Colonic mucosa (tissue), 4 donors: ENCODE results near the gene IPO13. TPM values are rescaled to one million over a fixed set of nuclear protein-coding genes. Genes with fewer than 3 reads are reported as not detected.

Experiments used
- DNase-seq: peaks from one replicate; pipeline ENCODE4 v3.0.0-alpha.2; 2020
- H3K27ac ChIP-seq: fragments of 200-600 bp; one replicate; pipeline ENCODE4 v1.8.0; 2021
- H3K27me3 ChIP-seq: fragments of 200-600 bp; one replicate; pipeline ENCODE4 v1.8.0; 2021
- H3K36me3 ChIP-seq: fragments of 200-600 bp; one replicate; pipeline ENCODE4 v1.8.0; 2021
- H3K4me1 ChIP-seq: fragments of 200-600 bp; one replicate; pipeline ENCODE4 v1.8.0; 2021; ENCODE audit warnings: mild to moderate bottlenecking
- H3K4me3 ChIP-seq: fragments of 200-600 bp; one replicate; pipeline ENCODE4 v1.8.0; 2021
- H3K9ac ChIP-seq, 2 donors: one replicate each; pipeline ENCODE4 v1.7.0; 2013; ENCODE audit warnings: control low read depth in 2 of 2, low read depth in 2 of 2, low read length in 2 of 2
- H3K9me3 ChIP-seq: fragments of 200-600 bp; one replicate; pipeline ENCODE4 v1.8.0; 2021
- intact Hi-C: fragments of 100-400 bp; cut with DNase I; formaldehyde crosslinking; loops from one replicate; pipeline ENCODE4 v1.14.1; 2022
- total RNA-seq, 2 donors: library from RNA; stranded (reverse); fragmentation: NEBNext Ultra II Directional in 1 of 2; extraction: Animal tissue kit (Norgen Biotek cat#: 25700) in 1 of 2; gene quantifications; one replicate each; pipeline ENCODE4 v1.2.1, GENCODE V29; 2021
- TF ChIP-seq, protein P1 (sequence below): fragments of 200-600 bp; IDR thresholded peaks from one replicate; pipeline ENCODE4 v1.8.0; 2022; ENCODE audit warnings: antibody characterized with exemption, mild to moderate bottlenecking
- donor health status: healthy.
- donor health status: DM: no; HTN: no; CAD: no.
- donor health status: DM: no; HTN: no; CAD: no.

IPO13 gene
- total RNA-seq, 2 donors from 2014 or later: 17.3 to 27.9 TPM

DNA sequence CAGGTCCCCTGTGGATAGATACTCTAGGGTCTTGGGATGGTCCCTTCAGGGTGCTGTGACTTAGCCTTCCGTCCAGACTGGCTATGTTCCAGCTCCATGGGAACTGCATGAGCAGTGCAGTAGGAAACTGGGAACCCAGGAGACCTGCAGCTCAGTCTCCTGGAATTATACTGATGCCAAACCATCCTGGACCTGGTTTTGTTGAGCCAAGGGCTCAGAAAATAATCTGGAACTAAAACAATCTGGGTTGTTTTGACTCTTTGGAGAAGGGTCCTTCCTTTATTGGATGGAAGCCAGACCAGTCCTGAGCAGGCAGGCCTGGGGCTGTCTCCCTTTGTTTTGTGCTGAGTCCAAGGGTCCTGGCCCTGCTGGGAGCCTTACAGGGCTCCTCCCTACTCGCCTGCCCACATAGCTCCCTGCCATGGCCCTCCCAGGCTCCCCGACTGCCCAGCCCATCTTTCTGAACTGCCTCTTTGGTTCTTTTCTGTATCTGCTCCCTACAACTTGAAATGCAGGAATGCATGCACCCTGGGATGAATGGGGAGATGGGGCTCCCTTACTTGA lies 1.2 kb downstream of the IPO13 start:
- H3K27me3 ChIP-seq: no peaks in the 10 kb centered on the region
- TF ChIP-seq, protein P1, sequence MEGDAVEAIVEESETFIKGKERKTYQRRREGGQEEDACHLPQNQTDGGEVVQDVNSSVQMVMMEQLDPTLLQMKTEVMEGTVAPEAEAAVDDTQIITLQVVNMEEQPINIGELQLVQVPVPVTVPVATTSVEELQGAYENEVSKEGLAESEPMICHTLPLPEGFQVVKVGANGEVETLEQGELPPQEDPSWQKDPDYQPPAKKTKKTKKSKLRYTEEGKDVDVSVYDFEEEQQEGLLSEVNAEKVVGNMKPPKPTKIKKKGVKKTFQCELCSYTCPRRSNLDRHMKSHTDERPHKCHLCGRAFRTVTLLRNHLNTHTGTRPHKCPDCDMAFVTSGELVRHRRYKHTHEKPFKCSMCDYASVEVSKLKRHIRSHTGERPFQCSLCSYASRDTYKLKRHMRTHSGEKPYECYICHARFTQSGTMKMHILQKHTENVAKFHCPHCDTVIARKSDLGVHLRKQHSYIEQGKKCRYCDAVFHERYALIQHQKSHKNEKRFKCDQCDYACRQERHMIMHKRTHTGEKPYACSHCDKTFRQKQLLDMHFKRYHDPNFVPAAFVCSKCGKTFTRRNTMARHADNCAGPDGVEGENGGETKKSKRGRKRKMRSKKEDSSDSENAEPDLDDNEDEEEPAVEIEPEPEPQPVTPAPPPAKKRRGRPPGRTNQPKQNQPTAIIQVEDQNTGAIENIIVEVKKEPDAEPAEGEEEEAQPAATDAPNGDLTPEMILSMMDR: no peak
- H3K27ac ChIP-seq: no peak overlapping the region
- intact Hi-C loops: no loop called here
- H3K9ac ChIP-seq: peak overlapping the region; percentile 93 to 94
- no peaks in the 10 kb centered on the region for H3K36me3 ChIP-seq
- H3K4me3 ChIP-seq: peak overlapping the region; percentile 91
- DNase-seq: no peak
- peaks cover 14% of the 10 kb centered on the region for H3K4me1 ChIP-seq
- no peaks in the 10 kb centered on the region for H3K9me3 ChIP-seq

DNA sequence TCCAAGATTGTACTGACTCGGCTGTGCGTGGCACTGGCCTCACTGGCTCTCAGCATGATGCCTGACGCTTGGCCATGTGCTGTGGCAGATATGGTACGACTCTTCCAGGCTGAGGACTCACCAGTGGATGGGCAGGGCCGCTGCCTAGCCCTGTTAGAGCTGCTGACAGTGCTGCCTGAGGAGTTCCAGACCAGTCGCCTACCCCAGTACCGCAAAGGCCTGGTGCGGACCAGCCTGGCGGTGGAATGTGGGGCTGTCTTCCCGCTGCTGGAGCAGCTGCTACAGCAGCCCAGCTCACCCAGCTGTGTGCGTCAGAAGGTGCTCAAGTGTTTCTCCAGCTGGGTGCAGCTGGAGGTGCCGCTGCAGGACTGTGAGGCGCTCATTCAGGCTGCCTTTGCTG lies 2.9 kb downstream of the IPO13 start:
- TF ChIP-seq, protein P1: no peak
- H3K27me3 ChIP-seq: no peaks in the 10 kb centered on the region
- no peaks in the 10 kb centered on the region for H3K36me3 ChIP-seq
- H3K4me1 ChIP-seq: peaks cover 14% of the 10 kb centered on the region
- no peak overlapping the region for H3K9ac ChIP-seq
- H3K9me3 ChIP-seq: no peaks in the 10 kb centered on the region
- no peak for DNase-seq
- intact Hi-C loops: no loop called here
- H3K4me3 ChIP-seq: no peak overlapping the region
- no peak overlapping the region for H3K27ac ChIP-seq

DNA sequence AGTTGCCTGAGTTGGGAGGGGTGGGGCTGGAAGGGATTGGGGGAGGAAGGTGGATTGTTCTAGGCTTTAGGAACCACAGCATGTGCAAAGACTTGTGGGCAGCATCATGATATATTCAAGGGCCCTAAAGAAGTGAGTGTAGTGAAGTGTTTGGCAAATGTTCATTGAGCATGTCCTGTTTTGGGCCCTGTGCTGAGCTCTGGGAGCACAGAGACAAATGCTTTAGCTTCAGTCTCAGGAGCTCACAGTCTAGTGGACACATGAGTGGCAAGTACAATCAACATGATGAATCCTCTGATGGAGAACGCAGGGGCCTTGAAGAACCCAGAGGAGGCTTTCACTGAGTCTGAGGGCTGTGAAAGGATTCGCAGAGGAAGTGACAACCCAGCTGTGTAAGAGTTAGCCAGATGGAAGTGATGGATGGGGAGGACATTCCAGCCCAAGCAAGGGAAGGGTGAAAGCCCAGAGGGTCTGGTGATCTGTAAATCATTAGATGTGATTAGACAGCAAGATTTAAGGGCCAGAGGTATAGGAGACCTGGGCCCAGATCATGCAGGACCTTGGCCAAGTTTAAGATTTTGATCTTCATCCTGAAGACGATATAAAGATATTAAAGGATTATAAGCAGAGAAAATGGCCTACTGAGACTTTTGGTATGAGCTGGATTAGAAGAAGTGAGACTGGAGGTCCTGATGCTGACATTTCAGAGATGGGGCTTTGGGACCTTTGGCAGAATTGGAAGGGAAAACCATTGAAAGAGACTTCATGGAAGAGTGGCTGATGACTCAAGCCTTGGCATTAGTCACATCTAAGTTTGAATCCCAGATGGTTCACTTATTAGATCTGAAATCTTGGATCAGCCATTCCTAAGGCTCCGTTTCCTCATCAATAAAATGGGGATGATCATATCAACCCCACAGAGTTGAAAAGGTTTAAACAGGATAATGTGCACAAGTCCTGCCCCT lies 4.6 kb downstream of the IPO13 start:
- intact Hi-C loops: no loop called here
- Histone ChIP-seq H3K27me3 (no peaks in the 10 kb centered on the region), H3K4me3 (no peak overlapping the region), H3K36me3 (no peaks in the 10 kb centered on the region), H3K9me3 (no peaks in the 10 kb centered on the region), H3K27ac (no peak overlapping the region), H3K4me1 (peaks cover 14% of the 10 kb centered on the region), H3K9ac (no peak overlapping the region)
- no peak for DNase-seq
- TF ChIP-seq, protein P1: no peak

DNA sequence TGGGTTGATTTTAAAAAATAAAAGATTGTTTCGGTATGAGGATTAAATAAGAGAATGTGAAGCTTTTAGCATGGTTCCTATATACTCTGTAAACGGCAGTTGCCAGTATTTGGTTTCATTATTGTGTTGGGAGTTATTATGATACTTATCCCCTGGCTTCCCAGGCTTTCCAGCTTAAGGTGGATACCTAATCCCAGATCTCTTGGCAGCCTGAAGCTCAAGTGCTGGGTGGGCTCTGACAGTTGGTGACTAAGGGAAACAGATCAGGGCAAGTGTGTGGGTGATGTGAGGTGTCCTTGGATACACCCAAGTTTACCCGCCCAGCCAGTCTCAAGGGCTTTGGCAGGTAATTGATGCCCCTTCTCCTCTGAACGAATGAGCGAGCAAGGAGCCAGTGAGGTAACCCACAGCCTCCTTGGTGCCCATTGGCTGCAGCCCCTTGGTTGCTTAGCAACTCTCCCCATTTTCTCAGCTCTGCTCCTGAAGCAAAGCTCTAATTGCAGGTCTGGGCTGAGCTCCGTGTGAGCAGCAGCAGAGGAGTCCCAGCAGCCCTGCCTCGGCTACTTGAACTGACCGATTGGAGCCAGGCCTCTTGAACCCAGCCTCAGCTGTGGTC lies 6.1 kb downstream of the IPO13 start:
- no peak overlapping the region for H3K27ac ChIP-seq
- intact Hi-C loops: no loop called here
- no peaks in the 10 kb centered on the region for H3K27me3 ChIP-seq
- TF ChIP-seq, protein P1: no peak
- no peak for DNase-seq
- H3K4me1 ChIP-seq: peaks cover 7% of the 10 kb centered on the region
- no peak overlapping the region for H3K9ac ChIP-seq
- no peak overlapping the region for H3K4me3 ChIP-seq
- no peaks in the 10 kb centered on the region for H3K9me3 ChIP-seq
- H3K36me3 ChIP-seq: no peaks in the 10 kb centered on the region

DNA sequence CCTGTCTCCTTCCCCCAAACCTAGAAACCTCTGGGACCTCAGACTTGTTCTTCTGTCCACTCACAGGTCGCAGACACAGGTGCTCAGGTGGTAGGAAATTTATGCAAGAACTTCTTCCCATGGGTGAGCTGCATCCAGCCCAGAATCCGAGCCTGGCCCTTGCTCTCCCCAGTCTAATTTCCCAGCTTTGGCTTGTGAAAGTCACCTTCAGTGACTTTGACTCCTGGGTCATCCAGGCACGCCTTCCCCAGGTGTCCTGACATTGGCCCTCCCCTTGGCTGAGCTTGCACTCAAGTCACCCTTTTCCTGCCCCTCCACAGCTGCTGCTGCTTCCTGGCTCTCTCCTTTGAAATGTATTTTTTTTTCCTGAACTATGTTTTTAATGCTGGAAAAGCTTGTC lies 6.6 kb downstream of the IPO13 start:
- Histone ChIP-seq H3K9ac (no peak overlapping the region), H3K36me3 (no peaks in the 10 kb centered on the region), H3K4me1 (peaks cover 2% of the 10 kb centered on the region), H3K4me3 (no peak overlapping the region), H3K9me3 (no peaks in the 10 kb centered on the region), H3K27ac (no peak overlapping the region), H3K27me3 (no peaks in the 10 kb centered on the region)
- DNase-seq: no peak
- intact Hi-C loops: no loop called here
- TF ChIP-seq, protein P1: no peak
